Placental pericyte (primary cell): ENCODE data around the gene SYNE3. TPM values are rescaled to one million over a fixed set of nuclear protein-coding genes. Genes with fewer than 3 reads are reported as not detected.

Experiments
- small RNA-seq: library from RNA; depleted of rRNA; stranded (forward); fragments of <200 nt; gene quantifications from one replicate; pipeline ENCODE3, GENCODE V24; 2012; ENCODE audit warnings: low replicate concordance
- total RNA-seq: library from RNA; depleted of rRNA; stranded (reverse); fragments of >200 nt; gene quantifications from 2 replicates; pipeline ENCODE4 v1.2.3, GENCODE V29; 2012

The SYNE3 gene, protein sequence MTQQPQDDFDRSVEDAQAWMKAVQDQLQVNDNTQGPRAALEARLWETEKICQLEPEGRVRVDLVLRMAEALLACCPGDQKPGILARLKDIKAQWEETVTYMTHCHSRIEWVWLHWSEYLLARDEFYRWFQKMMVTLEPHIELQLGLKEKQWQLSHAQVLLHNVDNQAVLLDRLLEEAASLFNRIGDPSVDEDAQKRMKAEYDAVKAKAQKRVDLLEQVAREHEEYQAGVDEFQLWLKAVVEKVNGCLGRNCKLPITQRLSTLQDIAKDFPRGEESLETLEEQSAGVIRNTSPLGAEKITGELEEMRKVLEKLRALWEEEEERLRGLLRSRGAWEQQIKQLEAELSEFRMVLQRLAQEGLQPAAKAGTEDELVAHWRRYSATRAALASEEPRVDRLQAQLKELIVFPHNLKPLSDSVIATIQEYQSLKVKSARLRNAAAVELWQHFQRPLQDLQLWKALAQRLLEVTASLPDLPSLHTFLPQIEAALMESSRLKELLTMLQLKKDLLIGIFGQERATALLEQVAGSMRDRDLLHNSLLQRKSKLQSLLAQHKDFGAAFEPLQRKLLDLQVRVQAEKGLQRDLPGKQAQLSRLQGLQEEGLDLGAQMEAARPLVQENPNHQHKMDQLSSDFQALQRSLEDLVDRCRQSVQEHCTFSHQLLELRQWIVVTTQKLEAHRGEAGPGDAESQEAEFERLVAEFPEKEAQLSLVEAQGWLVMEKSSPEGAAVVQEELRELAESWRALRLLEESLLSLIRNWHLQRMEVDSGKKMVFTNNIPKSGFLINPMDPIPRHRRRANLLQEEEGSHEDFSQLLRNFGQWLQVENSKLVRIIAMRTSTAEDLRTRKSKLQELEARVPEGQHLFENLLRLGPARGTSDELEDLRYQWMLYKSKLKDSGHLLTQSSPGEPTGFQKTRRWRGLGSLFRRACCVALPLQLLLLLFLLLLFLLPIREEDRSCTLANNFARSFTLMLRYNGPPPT
- total RNA-seq: 16.9 and 19.0 TPM in 2 replicates

GRCh38 chr14:95516554-95517181, at the start of gene SYNE3:
Gene SYNE3, minus strand, starts transcription at chr14:95516650. Its CDS starts 40,829 bp downstream, at chr14:95475821.

DNA sequence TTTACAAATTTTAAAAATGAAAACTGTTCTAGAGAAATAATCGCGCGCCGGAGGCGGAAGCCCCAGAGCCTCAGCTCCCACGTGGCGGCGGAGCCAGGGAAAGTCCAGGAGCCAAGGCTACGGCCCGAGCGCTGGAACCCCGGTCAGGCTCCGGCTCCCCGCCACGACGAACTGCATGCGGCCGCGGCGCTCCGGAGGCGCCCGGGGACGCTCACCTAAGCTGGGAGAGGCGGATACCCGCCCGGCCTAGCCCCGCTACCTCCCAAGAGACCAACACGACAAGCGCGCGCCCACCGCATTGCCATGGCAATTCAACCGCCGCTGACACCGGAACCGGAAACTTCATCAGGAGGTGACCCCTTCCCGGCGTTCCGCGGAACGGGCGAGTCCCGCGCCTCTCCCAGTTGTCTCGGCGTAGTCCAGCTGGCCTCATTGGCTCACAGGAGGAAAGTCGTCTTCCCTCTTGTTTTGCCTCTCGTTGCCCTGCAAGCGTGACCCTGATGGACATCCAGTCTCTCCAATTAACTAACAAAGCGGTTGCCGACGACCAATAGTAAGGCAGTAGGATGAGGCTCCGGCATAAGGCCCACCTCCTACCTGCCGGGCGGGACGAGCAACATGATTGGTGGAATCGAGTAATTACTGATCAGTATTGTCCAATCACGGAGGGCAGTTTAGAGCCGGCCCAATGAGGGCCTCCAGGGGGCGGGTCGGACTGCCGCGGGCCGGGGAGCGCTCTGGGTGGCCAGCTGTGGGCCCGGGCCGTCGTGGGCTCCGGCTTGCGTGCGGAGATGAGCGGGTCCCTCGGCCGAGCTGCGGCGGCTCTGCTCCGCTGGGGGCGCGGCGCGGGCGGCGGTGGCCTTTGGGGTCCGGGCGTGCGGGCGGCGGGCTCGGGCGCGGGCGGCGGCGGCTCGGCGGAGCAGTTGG, 18.1 kb upstream of the SYNE3 start, which contains the start of gene GLRX5:
Gene GLRX5, plus strand, starts transcription at position 752 of the 927 bp plus-strand sequence. Its CDS starts 40 bp downstream, at position 792.

Small RNAs within 50 kb of the gene (small RNA-seq; reads per million reads assigned to genes)
- gene SCARNA13: 55.2 reads per million, percentile 98 among the genes with 10 or more reads in this experiment

Other genes starting within 250 kb of the SYNE3 start
- gene CLMN, start 196.7 kb downstream of the SYNE3 start, total RNA-seq: 0.14 and 2.6 TPM in 2 replicates
- 21.9 and 44.4 TPM in 2 replicates for gene GLRX5, start 18.4 kb upstream of the SYNE3 start, total RNA-seq
- gene TCL1B, start 169.8 kb upstream of the SYNE3 start, total RNA-seq: not detected in 2 replicates
- not detected in 2 replicates for gene TCL1A, start 197.5 kb upstream of the SYNE3 start, total RNA-seq